Measurements from ENCODE around the gene RIPPLY3.
"Not testable (repeated sequence)": the region's sequence is repeated elsewhere in the genome, so short reads cannot be mapped to it uniquely, and the experiment has no call there.

Gene RIPPLY3

GRCh38 chr21:37044643-37045042, 38.1 kb downstream of the RIPPLY3 start:
- DNase-seq (ENCODE audit: insufficient read length, low spot score), result no peak

GRCh38 chr21:37045149-37045548, 38.6 kb downstream of the RIPPLY3 start:
- no peak for TF ChIP-seq CTCF (IDR thresholded peaks at IDR 0.05; ENCODE audit: insufficient read depth, missing control alignments)
- DNase-seq (ENCODE audit: insufficient read length, low spot score) (no peak), FAIRE-seq (no peak)

More at GRCh38 chr21:37044643-37045042, 38.1 kb downstream of the RIPPLY3 start:
- no peak for FAIRE-seq
- TF ChIP-seq CTCF (IDR thresholded peaks at IDR 0.05; ENCODE audit: insufficient read depth, missing control alignments), result no peak

- TF ChIP-seq CTCF (IDR thresholded peaks at IDR 0.05; ENCODE audit: insufficient read depth, missing control alignments), result no peak
- FAIRE-seq (no peak), DNase-seq (ENCODE audit: insufficient read length, low spot score) (no peak)
Observed at GRCh38 chr21:37045556-37045955, 39.1 kb downstream of the RIPPLY3 start.

- FAIRE-seq (no peak), DNase-seq (ENCODE audit: insufficient read length, low spot score) (no peak)
- TF ChIP-seq CTCF (IDR thresholded peaks at IDR 0.05; ENCODE audit: insufficient read depth, missing control alignments), result no peak
Observed at GRCh38 chr21:37047079-37047478, 40.6 kb downstream of the RIPPLY3 start.

- not testable (repeated sequence) for FAIRE-seq; DNase-seq (ENCODE audit: insufficient read length, low spot score)
Observed at GRCh38 chr21:37049741-37050140, 43.2 kb downstream of the RIPPLY3 start.

- DNase-seq (ENCODE audit: insufficient read length, low spot score), result no peak
- TF ChIP-seq CTCF (IDR thresholded peaks at IDR 0.05; ENCODE audit: insufficient read depth, missing control alignments), result no peak
- FAIRE-seq, result no peak
Observed at GRCh38 chr21:37055271-37055855, 48.9 kb downstream of the RIPPLY3 start.

DNA sequence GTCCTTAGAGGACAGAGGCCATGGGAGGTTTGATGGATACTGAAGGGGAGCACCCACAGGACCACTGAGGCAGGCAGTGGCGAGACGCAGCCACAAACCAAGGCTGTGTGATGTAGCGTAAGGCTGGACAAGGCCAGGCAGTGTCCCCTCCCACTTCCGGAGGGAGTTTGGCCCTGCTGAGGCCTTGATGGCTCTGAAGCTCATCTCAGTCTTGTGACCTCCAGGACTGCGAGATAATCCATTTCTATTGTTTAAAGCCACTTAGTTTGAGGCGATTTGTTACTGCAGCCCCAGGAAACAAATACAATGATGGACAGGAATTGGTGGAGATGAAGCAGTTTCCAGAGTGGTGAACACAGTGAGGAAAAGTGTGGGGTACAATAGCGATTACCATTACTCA, 51.1 kb downstream of the RIPPLY3 start:
- FAIRE-seq, result no peak
- no peak for DNase-seq (ENCODE audit: insufficient read length, low spot score)
- TF ChIP-seq CTCF (IDR thresholded peaks at IDR 0.05; ENCODE audit: insufficient read depth, missing control alignments), result no peak

DNA sequence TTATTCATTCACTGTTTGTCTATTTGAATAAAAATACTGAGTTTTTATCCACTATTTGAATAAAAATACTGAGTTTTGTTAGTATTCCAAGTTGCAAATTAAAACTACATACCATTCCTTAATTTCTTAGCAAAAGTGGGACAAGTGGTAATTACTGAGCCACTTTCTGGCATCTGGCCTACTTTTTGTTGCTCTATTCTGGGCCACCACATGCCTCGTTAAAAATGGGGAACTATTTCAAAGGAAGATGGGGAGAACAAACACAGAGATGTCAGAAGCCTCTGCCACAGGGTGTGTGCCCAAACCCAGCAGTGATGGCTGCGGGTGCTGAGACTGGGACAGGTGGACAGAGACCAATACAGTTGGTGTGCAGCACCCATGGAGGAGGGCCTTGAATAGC, 51.8 kb downstream of the RIPPLY3 start:
- FAIRE-seq (no peak), DNase-seq (ENCODE audit: insufficient read length, low spot score) (no peak)

More for the DNA sequence above, 51.8 kb downstream of the RIPPLY3 start:
- no peak for TF ChIP-seq CTCF (IDR thresholded peaks at IDR 0.05; ENCODE audit: insufficient read depth, missing control alignments)
